Trophoblast cell (in vitro differentiated cells and primary cell): ENCODE results near the gene NCOA5.

ENCODE experiments used
- DNase-seq, 2 donors: peaks; one replicate each; pipeline ENCODE4 v3.0.0-alpha.2; 2016
- H2AFZ ChIP-seq: 2 replicates; pipeline ENCODE4 v1.6.1; 2013; ENCODE audit warnings: low read length, moderate library complexity, mild to moderate bottlenecking; ENCODE audit not compliant: insufficient read depth, poor library complexity
- H2AK5ac ChIP-seq: 2 replicates; pipeline ENCODE4 v1.6.1; 2013; ENCODE audit warnings: mild to moderate bottlenecking, low read length
- H2BK120ac ChIP-seq: 2 replicates; pipeline ENCODE4 v1.6.1; 2013; ENCODE audit warnings: low read length, mild to moderate bottlenecking, moderate library complexity; ENCODE audit not compliant: insufficient read depth, poor library complexity
- H2BK12ac ChIP-seq: 2 replicates; pipeline ENCODE4 v1.6.1; 2013; ENCODE audit warnings: mild to moderate bottlenecking, low read length, moderate library complexity
- H2BK5ac ChIP-seq: 2 replicates; pipeline ENCODE4 v1.6.1; 2013; ENCODE audit warnings: low read length, low read depth, moderate library complexity, mild to moderate bottlenecking; ENCODE audit not compliant: poor library complexity
- H3K14ac ChIP-seq: 2 replicates; pipeline ENCODE4 v1.6.1; 2013; ENCODE audit warnings: mild to moderate bottlenecking, low read length
- H3K18ac ChIP-seq: 2 replicates; pipeline ENCODE4 v1.6.1; 2013; ENCODE audit warnings: mild to moderate bottlenecking, low read length
- H3K23ac ChIP-seq: 2 replicates; pipeline ENCODE4 v1.6.1; 2013; ENCODE audit warnings: low read length
- H3K27ac ChIP-seq: 2 replicates; pipeline ENCODE4 v1.5.1; 2013; ENCODE audit warnings: low read depth, mild to moderate bottlenecking, inconsistent platforms, low read length, moderate library complexity
- H3K27me3 ChIP-seq: 2 replicates; pipeline ENCODE4 v1.6.1; 2013; ENCODE audit warnings: inconsistent platforms, mild to moderate bottlenecking, low read length, moderate library complexity; ENCODE audit not compliant: insufficient read depth
- H3K36me3 ChIP-seq, 2 experiments: 1 replicate in 1 of 2; 2 replicates in 1 of 2; pipeline ENCODE4 v1.6.1; 2013; ENCODE audit warnings: low read length in 2 of 2, mild to moderate bottlenecking in 2 of 2, moderate library complexity in 1 of 2; ENCODE audit not compliant: insufficient read depth in 2 of 2, control insufficient read depth in 1 of 2
- H3K4ac ChIP-seq: 2 replicates; pipeline ENCODE4 v1.6.1; 2013; ENCODE audit warnings: low read depth, mild to moderate bottlenecking, low read length, moderate library complexity
- H3K4me1 ChIP-seq, 2 experiments: 1 replicate in 1 of 2; 2 replicates in 1 of 2; pipeline ENCODE4 v1.6.1; 2013; ENCODE audit warnings: low read length in 2 of 2, mild to moderate bottlenecking in 2 of 2, moderate library complexity in 1 of 2; ENCODE audit not compliant: insufficient read depth in 2 of 2, control insufficient read depth in 1 of 2
- H3K4me2 ChIP-seq: 2 replicates; pipeline ENCODE4 v1.6.1; 2013; ENCODE audit warnings: inconsistent platforms, mild to moderate bottlenecking, low read length, moderate library complexity
- H3K4me3 ChIP-seq: 2 replicates; pipeline ENCODE4 v1.5.1; 2013; ENCODE audit warnings: mild to moderate bottlenecking, low read depth, low read length, inconsistent platforms
- H3K79me1 ChIP-seq: one replicate; pipeline ENCODE4 v1.6.1; 2013; ENCODE audit warnings: low read length
- H3K79me2 ChIP-seq: 2 replicates; pipeline ENCODE4 v1.6.1; 2013; ENCODE audit warnings: low read length, mild to moderate bottlenecking; ENCODE audit not compliant: control insufficient read depth, insufficient read depth, poor library complexity
- H3K9ac ChIP-seq: 2 replicates; pipeline ENCODE4 v1.6.1; 2013; ENCODE audit warnings: mild to moderate bottlenecking, low read length
- H3K9me3 ChIP-seq: 2 replicates; pipeline ENCODE4 v1.6.1; 2013; ENCODE audit warnings: low read depth, mild to moderate bottlenecking, control low read depth, inconsistent platforms, low read length; ENCODE audit not compliant: insufficient read depth
- H4K12ac ChIP-seq: 2 replicates; pipeline ENCODE4 v1.6.1; 2013; ENCODE audit warnings: low read depth, mild to moderate bottlenecking, low read length, moderate library complexity
- H4K8ac ChIP-seq: 2 replicates; pipeline ENCODE4 v1.6.1; 2013; ENCODE audit warnings: low read depth, mild to moderate bottlenecking, low read length, moderate library complexity
- H4K91ac ChIP-seq: one replicate; pipeline ENCODE4 v1.6.1; 2013; ENCODE audit warnings: low read depth, mild to moderate bottlenecking, low read length, moderate library complexity
- WGBS: extraction: QIAGEN DNeasy Blood & Tissue Kit; methylation state at CpG from one replicate; pipeline ENCODE4 v1.1.7; 2013; ENCODE audit warnings: missing lambda C conversion rate; ENCODE audit not compliant: insufficient read length, insufficient coverage; ENCODE audit errors: extremely low coverage; 5-methylcytosine and 5-hydroxymethylcytosine counted together

Gene NCOA5

DNA sequence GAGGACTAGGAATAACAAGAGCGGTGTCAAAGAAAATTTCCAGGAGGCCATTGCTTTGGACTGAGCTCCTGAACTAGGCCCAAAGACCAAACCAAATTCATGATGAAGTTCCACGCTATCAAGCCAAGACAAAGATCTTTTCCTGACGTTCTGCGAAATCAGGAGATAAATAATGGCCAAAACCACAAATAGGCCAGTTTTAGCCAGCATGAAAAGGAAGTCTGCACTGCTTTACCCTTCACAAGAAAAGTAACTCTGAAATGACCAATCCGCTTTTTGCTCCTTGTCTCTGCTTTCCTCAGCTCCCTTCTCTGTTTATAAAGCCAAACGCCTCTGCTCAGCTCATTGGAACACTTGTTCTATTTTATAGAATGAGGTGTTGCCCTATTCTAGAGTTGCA, 6.7 kb downstream of the NCOA5 start:
- Histone ChIP-seq H2BK12ac (no peak overlapping the region), H2BK5ac (no peak overlapping the region), H3K4me1 (no peaks in the 10 kb centered on the region), H3K36me3 (peaks cover 3 to 10% of the 10 kb centered on the region in 2 experiments), H3K79me2 (peaks cover 6% of the 10 kb centered on the region), H3K14ac (no peak overlapping the region), H3K9ac (no peak overlapping the region), H4K8ac (no peak overlapping the region), H3K4ac (peak overlapping the region; percentile 2), H2AFZ (no peak overlapping the region), H3K9me3 (no peaks in the 10 kb centered on the region), H3K4me2 (no peak overlapping the region), H3K79me1 (no peaks in the 10 kb centered on the region), H4K12ac (no peak overlapping the region), H3K4me3 (no peak overlapping the region), H3K18ac (no peak overlapping the region), H3K23ac (no peak overlapping the region), H3K27ac (no peak overlapping the region), H4K91ac (no peak overlapping the region), H2BK120ac (no peak overlapping the region), H2AK5ac (no peak overlapping the region), H3K27me3 (no peaks in the 10 kb centered on the region)
- DNase-seq: no peak
- WGBS: no CpG with 5 or more reads among the region's 6 CpGs

DNA sequence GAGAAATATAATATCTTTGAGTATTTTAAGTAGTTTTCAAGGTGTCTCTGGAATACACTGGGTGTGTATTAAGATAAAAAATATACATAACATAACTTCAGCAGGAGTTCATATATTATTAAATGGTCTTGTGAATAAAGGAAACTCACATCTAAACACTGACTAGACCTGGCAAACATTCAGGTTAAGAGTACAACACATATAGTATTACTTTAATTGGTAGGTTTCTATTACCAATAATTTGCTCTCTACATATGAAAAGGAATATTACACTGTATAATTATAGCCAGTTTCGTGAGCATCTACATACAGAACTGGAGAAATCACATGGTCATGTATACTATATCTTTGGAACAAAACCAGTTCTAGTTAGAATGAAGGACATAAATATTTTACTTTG, 8.7 kb downstream of the NCOA5 start:
- H3K4ac ChIP-seq: no peak overlapping the region
- no peaks in the 10 kb centered on the region for H3K4me1 ChIP-seq
- H3K23ac ChIP-seq: no peak overlapping the region
- H3K27ac ChIP-seq: no peak overlapping the region
- H2AFZ ChIP-seq: no peak overlapping the region
- no peaks in the 10 kb centered on the region for H3K9me3 ChIP-seq
- no peak overlapping the region for H3K4me3 ChIP-seq
- no peaks in the 10 kb centered on the region for H3K27me3 ChIP-seq
- no peak overlapping the region for H4K91ac ChIP-seq
- no peak overlapping the region for H4K12ac ChIP-seq
- no peaks in the 10 kb centered on the region for H3K79me1 ChIP-seq
- H3K4me2 ChIP-seq: no peak overlapping the region
- no peak overlapping the region for H3K9ac ChIP-seq
- H2BK12ac ChIP-seq: no peak overlapping the region
- H2BK5ac ChIP-seq: no peak overlapping the region
- H2AK5ac ChIP-seq: no peak overlapping the region
- WGBS: no CpG with 5 or more reads among the region's 1 CpG
- no peak overlapping the region for H4K8ac ChIP-seq
- peaks cover 3% of the 10 kb centered on the region for H3K79me2 ChIP-seq
- no peak for DNase-seq
- no peak overlapping the region for H3K14ac ChIP-seq
- H3K18ac ChIP-seq: no peak overlapping the region
- H3K36me3 ChIP-seq: peaks cover 5 to 16% of the 10 kb centered on the region in 2 experiments
- H2BK120ac ChIP-seq: no peak overlapping the region

- Histone ChIP-seq H3K23ac (no peak overlapping the region), H3K18ac (no peak overlapping the region), H3K79me2 (no peaks in the 10 kb centered on the region), H3K4ac (no peak overlapping the region), H3K4me2 (no peak overlapping the region), H2BK12ac (no peak overlapping the region), H2AFZ (no peak overlapping the region), H3K27me3 (no peaks in the 10 kb centered on the region), H3K9me3 (no peaks in the 10 kb centered on the region), H3K9ac (no peak overlapping the region), H4K12ac (no peak overlapping the region), H4K91ac (no peak overlapping the region), H3K79me1 (no peaks in the 10 kb centered on the region), H3K4me1 (no peaks in the 10 kb centered on the region), H3K4me3 (no peak overlapping the region), H2AK5ac (no peak overlapping the region), H2BK120ac (no peak overlapping the region), H3K27ac (no peak overlapping the region), H2BK5ac (no peak overlapping the region), H3K36me3 (peaks cover 5 to 27% of the 10 kb centered on the region in 2 experiments), H4K8ac (no peak overlapping the region), H3K14ac (no peak overlapping the region)
- DNase-seq: no peak
- no CpG with 5 or more reads among the region's 7 CpGs for WGBS
These were observed 10.8 kb downstream of the NCOA5 start for GRCh38 chr20:46078954-46079353.

GRCh38 chr20:46077642-46078305, 12.0 kb downstream of the NCOA5 start:
- DNase-seq: no peak
- no peak overlapping the region for H3K9ac ChIP-seq
- no peak overlapping the region for H3K4me3 ChIP-seq
- no CpG with 5 or more reads among the region's 8 CpGs for WGBS
- no peak overlapping the region for H3K23ac ChIP-seq
- peaks cover 5 to 27% of the 10 kb centered on the region in 2 experiments for H3K36me3 ChIP-seq
- no peaks in the 10 kb centered on the region for H3K79me1 ChIP-seq
- H2BK120ac ChIP-seq: no peak overlapping the region
- H3K27ac ChIP-seq: no peak overlapping the region
- H3K4me2 ChIP-seq: no peak overlapping the region
- no peak overlapping the region for H2AK5ac ChIP-seq
- H3K14ac ChIP-seq: no peak overlapping the region
- H3K4ac ChIP-seq: no peak overlapping the region
- H4K12ac ChIP-seq: no peak overlapping the region
- H3K4me1 ChIP-seq: no peaks in the 10 kb centered on the region
- no peak overlapping the region for H4K91ac ChIP-seq
- H2BK12ac ChIP-seq: no peak overlapping the region
- no peak overlapping the region for H2AFZ ChIP-seq
- no peaks in the 10 kb centered on the region for H3K79me2 ChIP-seq
- no peak overlapping the region for H3K18ac ChIP-seq
- H2BK5ac ChIP-seq: no peak overlapping the region
- H4K8ac ChIP-seq: no peak overlapping the region
- no peaks in the 10 kb centered on the region for H3K9me3 ChIP-seq
- no peaks in the 10 kb centered on the region for H3K27me3 ChIP-seq
